22Rv1 (cell line): ENCODE results near the gene SRCAP.

Source experiments
- H3K27ac ChIP-seq: fragments of 450-650 bp; 2 replicates; pipeline ENCODE4 v1.5.1; 2017
- CTCF ChIP-seq: fragments of 450-650 bp; IDR thresholded peaks from 2 replicates; pipeline ENCODE4 v1.5.1; 2017; ENCODE audit warnings: mild to moderate bottlenecking
- ZFX ChIP-seq: fragments of 450-650 bp; IDR thresholded peaks from 2 replicates; pipeline ENCODE4 v1.6.1; 2017; ENCODE audit warnings: antibody characterized with exemption, borderline replicate concordance

Gene SRCAP

GRCh38 chr16:30779596-30779995 lies 80.6 kb downstream of the SRCAP start:
- TF ChIP-seq CTCF = no peak
- no peak for TF ChIP-seq ZFX
- no peak overlapping the region for H3K27ac ChIP-seq

GRCh38 chr16:30780021-30780420 lies 81.0 kb downstream of the SRCAP start:
- TF ChIP-seq ZFX (no peak), CTCF (no peak)
- 0 out of 2 replicates have a peak overlapping the region, but pooled peaks have one; percentile 22 for H3K27ac ChIP-seq

GRCh38 chr16:30780549-30780948 lies 81.6 kb downstream of the SRCAP start:
- TF ChIP-seq ZFX (no peak), CTCF (no peak)
- H3K27ac ChIP-seq = 0 out of 2 replicates have a peak overlapping the region, but pooled peaks have one; percentile 22

- TF ChIP-seq CTCF (no peak), ZFX (no peak)
- H3K27ac ChIP-seq = no peak overlapping the region
Observed at GRCh38 chr16:30782486-30783279, 83.7 kb downstream of the SRCAP start.

- TF ChIP-seq ZFX (no peak), CTCF (no peak)
Observed at GRCh38 chr16:30783280-30784109, 84.5 kb downstream of the SRCAP start.

GRCh38 chr16:30784215-30784614 lies 85.2 kb downstream of the SRCAP start:
- no peak for TF ChIP-seq CTCF
- TF ChIP-seq ZFX = no peak

More at GRCh38 chr16:30783280-30784109, 84.5 kb downstream of the SRCAP start:
- no peak overlapping the region for H3K27ac ChIP-seq

More at GRCh38 chr16:30784215-30784614, 85.2 kb downstream of the SRCAP start:
- H3K27ac ChIP-seq = no peak overlapping the region
